Lower leg skin (tissue), 3 donors: Measurements from ENCODE around the gene ATIC.

Source experiments
- POLR2A ChIP-seq, 2 donors: fragments of 450-650 bp; IDR thresholded peaks; one replicate each; pipeline ENCODE4 v1.6.1; 2016 to 2017; ENCODE audit warnings: antibody characterized with exemption in 2 of 2, mild to moderate bottlenecking in 1 of 2, moderate library complexity in 1 of 2
- TF ChIP-seq, protein P1 (sequence below), 3 donors: fragments of 450-650 bp; IDR thresholded peaks; one replicate each; pipeline ENCODE4 v1.5.1; 2016; ENCODE audit warnings: antibody characterized with exemption in 3 of 3, mild to moderate bottlenecking in 3 of 3, moderate library complexity in 2 of 3

- TF ChIP-seq, protein P1, sequence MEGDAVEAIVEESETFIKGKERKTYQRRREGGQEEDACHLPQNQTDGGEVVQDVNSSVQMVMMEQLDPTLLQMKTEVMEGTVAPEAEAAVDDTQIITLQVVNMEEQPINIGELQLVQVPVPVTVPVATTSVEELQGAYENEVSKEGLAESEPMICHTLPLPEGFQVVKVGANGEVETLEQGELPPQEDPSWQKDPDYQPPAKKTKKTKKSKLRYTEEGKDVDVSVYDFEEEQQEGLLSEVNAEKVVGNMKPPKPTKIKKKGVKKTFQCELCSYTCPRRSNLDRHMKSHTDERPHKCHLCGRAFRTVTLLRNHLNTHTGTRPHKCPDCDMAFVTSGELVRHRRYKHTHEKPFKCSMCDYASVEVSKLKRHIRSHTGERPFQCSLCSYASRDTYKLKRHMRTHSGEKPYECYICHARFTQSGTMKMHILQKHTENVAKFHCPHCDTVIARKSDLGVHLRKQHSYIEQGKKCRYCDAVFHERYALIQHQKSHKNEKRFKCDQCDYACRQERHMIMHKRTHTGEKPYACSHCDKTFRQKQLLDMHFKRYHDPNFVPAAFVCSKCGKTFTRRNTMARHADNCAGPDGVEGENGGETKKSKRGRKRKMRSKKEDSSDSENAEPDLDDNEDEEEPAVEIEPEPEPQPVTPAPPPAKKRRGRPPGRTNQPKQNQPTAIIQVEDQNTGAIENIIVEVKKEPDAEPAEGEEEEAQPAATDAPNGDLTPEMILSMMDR (IDR thresholded peaks at IDR 0.05): no peak
- TF ChIP-seq POLR2A (IDR thresholded peaks at IDR 0.05): no peak
Measured at GRCh38 chr2:215367662-215368492, 56.0 kb downstream of the ATIC start.
